A673 (cell line): ENCODE measurements around the gene FAM180A. TPM values are rescaled to one million over a fixed set of nuclear protein-coding genes. Genes with fewer than 3 reads are reported as not detected.

ENCODE experiments used
- BruUV-seq: library from RNA; stranded (reverse); fragments of 400-500 nt; replicated peaks from 2 replicates; lab custom pipeline; 2021; lab: Mats Ljungman, UMichigan
- CTCF ChIA-PET: fragments of 300-600 bp; sonication (Branson Sonifier 250); formaldehyde crosslinking; loops from one replicate; lab custom pipeline; 2022; ENCODE audit warnings: antibody characterized with exemption; lab: Charles Lee
- POLR2A ChIA-PET: fragments of 300-600 bp; sonication (Branson Sonifier 250); formaldehyde crosslinking; loops from one replicate; lab custom pipeline; 2022; ENCODE audit warnings: antibody characterized with exemption; ENCODE audit not compliant: low non-redundant PET; lab: Charles Lee
- DNase-seq: peaks from one replicate; pipeline ENCODE4 v3.0.0-alpha.2; 2015; ENCODE audit warnings: low spot score
- H3K27ac ChIP-seq: fragments of 200-600 bp; sonication (generic); 2 replicates; pipeline ENCODE4 v1.5.1; 2016; ENCODE audit warnings: mixed run types, low read depth, mild to moderate bottlenecking, mixed read lengths, antibody characterized with exemption, low read length; ENCODE audit not compliant: poor library complexity, severe bottlenecking
- H3K27me3 ChIP-seq: fragments of 200-600 bp; sonication (generic); replicated peaks from 2 replicates; pipeline ENCODE4 v1.6.1; 2017; ENCODE audit warnings: mixed run types, low read depth, mild to moderate bottlenecking, mixed read lengths, antibody characterized with exemption, low read length; ENCODE audit not compliant: insufficient read depth, poor library complexity
- H3K36me3 ChIP-seq: fragments of 200-600 bp; sonication (generic); 2 replicates; pipeline ENCODE4 v1.6.1; 2016; ENCODE audit warnings: mixed run types, mild to moderate bottlenecking, mixed read lengths, antibody characterized with exemption, low read length; ENCODE audit not compliant: insufficient read depth, poor library complexity, severe bottlenecking
- H3K4me1 ChIP-seq: fragments of 200-600 bp; sonication (generic); 2 replicates; pipeline ENCODE4 v1.6.1; 2017; ENCODE audit warnings: mixed run types, mild to moderate bottlenecking, mixed read lengths, antibody characterized with exemption, low read length; ENCODE audit not compliant: insufficient read depth, poor library complexity, severe bottlenecking
- H3K4me3 ChIP-seq: fragments of 200-600 bp; sonication (generic); 2 replicates; pipeline ENCODE4 v1.5.1; 2016; ENCODE audit warnings: low read depth, mixed run types, mild to moderate bottlenecking, mixed read lengths, low read length; ENCODE audit not compliant: poor library complexity, severe bottlenecking
- H3K9me3 ChIP-seq: fragments of 200-600 bp; sonication (generic); 2 replicates; pipeline ENCODE4 v1.6.1; 2016; ENCODE audit warnings: mixed run types, low read depth, mild to moderate bottlenecking, mixed read lengths, antibody characterized with exemption, low read length; ENCODE audit not compliant: poor library complexity, severe bottlenecking
- CTCF ChIP-seq: fragments of 300-800, 200-600 bp; sonication (generic); conservative IDR thresholded peaks from 2 replicates; pipeline ENCODE4 v1.5.1; 2017; ENCODE audit warnings: low read depth, mild to moderate bottlenecking, antibody characterized with exemption, low read length, moderate library complexity, mixed read lengths
- EZH2 ChIP-seq: fragments of 200-600 bp; sonication (generic); IDR thresholded peaks from 2 replicates; pipeline ENCODE4 v1.6.1; 2017; ENCODE audit warnings: borderline replicate concordance, low read depth, mild to moderate bottlenecking, mixed read lengths, antibody characterized with exemption, low read length; ENCODE audit not compliant: poor library complexity, severe bottlenecking
- intact Hi-C: fragments of 100-400 bp; cut with micrococcal nuclease; formaldehyde crosslinking; loops from one replicate; pipeline ENCODE4 v1.10.0; 2022; ENCODE audit not compliant: unreplicated experiment
- total RNA-seq: library from RNA; stranded (reverse); gene quantifications from 2 replicates; pipeline ENCODE4 v1.2.3, GENCODE V29; 2021

Gene FAM180A
- total RNA-seq, 1 experiment from 2014 or later = not detected

DNA sequence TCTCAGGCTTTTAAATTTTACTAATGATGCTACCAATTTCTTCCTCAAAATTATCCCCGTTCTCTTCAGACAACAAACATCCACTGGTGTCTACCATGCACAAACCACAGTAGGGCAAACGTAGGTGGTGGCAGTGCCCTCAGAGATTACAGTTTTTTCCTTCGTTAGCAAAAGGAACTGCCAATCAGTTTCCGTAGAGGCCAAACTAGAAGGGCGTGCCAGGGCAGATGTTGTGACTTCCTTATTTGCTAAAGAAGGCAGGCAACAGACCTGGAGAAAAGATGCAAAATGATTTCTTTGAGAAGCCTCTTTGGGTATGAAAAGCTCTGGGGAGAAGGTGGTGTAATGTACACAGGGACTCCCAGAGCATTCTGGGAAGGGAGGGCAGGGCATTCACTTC lies 7.6 kb upstream of the FAM180A start:
- H3K36me3 ChIP-seq = no peaks in the 10 kb centered on the region
- no peak for TF ChIP-seq CTCF
- TF ChIP-seq EZH2 = no peak
- BruUV-seq = no TSS peak
- POLR2A ChIA-PET = no interaction called here
- no peaks in the 10 kb centered on the region for H3K4me1 ChIP-seq
- no peak overlapping the region for H3K4me3 ChIP-seq
- DNase-seq = no peak
- H3K27ac ChIP-seq = no peak overlapping the region
- no peaks in the 10 kb centered on the region for H3K9me3 ChIP-seq
- intact Hi-C loops = no loop called here
- CTCF ChIA-PET = no interaction called here
- H3K27me3 ChIP-seq = peaks cover 20% of the 10 kb centered on the region

DNA sequence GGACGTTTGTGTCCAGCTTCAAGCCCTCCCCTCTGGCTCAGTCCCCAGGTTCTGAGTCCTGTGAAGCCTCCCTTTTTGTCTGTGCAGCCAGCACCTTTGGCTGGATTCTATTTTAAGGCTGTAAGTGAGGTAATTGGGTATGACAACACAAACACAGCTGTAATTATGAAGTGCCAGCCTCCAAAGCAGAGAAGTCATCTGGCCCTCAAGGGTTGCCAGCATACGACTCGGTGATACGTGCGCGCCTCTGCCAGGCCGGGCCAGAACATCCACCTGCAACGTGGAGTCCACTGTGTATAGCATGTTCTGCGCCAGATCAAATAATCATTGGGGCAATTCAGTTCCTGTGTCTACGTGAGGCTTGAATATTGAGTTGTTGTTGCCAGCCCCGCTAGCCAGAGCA lies 6.7 kb upstream of the FAM180A start:
- intact Hi-C loops = no loop called here
- DNase-seq = no peak
- H3K4me3 ChIP-seq = no peak overlapping the region
- peaks cover 20% of the 10 kb centered on the region for H3K27me3 ChIP-seq
- POLR2A ChIA-PET = no interaction called here
- no peaks in the 10 kb centered on the region for H3K36me3 ChIP-seq
- H3K9me3 ChIP-seq = no peaks in the 10 kb centered on the region
- CTCF ChIA-PET = no interaction called here
- H3K27ac ChIP-seq = no peak overlapping the region
- TF ChIP-seq EZH2 = no peak
- no peak for TF ChIP-seq CTCF
- BruUV-seq = no TSS peak
- H3K4me1 ChIP-seq = no peaks in the 10 kb centered on the region

GRCh38 chr7:135753616-135754413 lies 5.2 kb upstream of the FAM180A start:
- Histone ChIP-seq H3K27ac (no peak overlapping the region), H3K4me3 (no peak overlapping the region), H3K36me3 (no peaks in the 10 kb centered on the region), H3K9me3 (no peaks in the 10 kb centered on the region), H3K4me1 (no peaks in the 10 kb centered on the region), H3K27me3 (peaks cover 28% of the 10 kb centered on the region)
- no TSS peak for BruUV-seq
- no peak for TF ChIP-seq EZH2
- TF ChIP-seq CTCF = no peak
- intact Hi-C loops = no loop called here
- POLR2A ChIA-PET = no interaction called here
- CTCF ChIA-PET = no interaction called here
- DNase-seq = no peak
